Stimulated activated CD4-positive, alpha-beta T cell treated with anti-CD3 and anti-CD28 coated beads, TNF-alpha, amount 100 ng/mL, for 1 hour (primary cell): ENCODE results near the gene ZNF75A.

Experiments
- DNase-seq, 3 donors: peaks; one replicate each; pipeline ENCODE4 v3.0.0-alpha.2; 2020; ENCODE audit warnings: low read depth in 3 of 3, low spot score in 1 of 3

Gene ZNF75A

GRCh38 chr16:3285131-3285530 is 20.2 kb upstream of the ZNF75A start:
- DNase-seq: no peak

- DNase-seq: no peak
Observed at GRCh38 chr16:3289998-3290673, 15.2 kb upstream of the ZNF75A start.

GRCh38 chr16:3292604-3293003 is 12.7 kb upstream of the ZNF75A start:
- DNase-seq: no peak

GRCh38 chr16:3295209-3295608 is 10.1 kb upstream of the ZNF75A start:
- DNase-seq: no peak

- no peak for DNase-seq
Observed at GRCh38 chr16:3295783-3296182, 9.5 kb upstream of the ZNF75A start.

- DNase-seq: no peak
Observed at GRCh38 chr16:3304370-3304769, 927 bp upstream of the ZNF75A start.

- no peak for DNase-seq
Observed at GRCh38 chr16:3306078-3306477, 781 bp downstream of the ZNF75A start.

GRCh38 chr16:3311496-3311895 is 6.2 kb downstream of the ZNF75A start:
- no peak for DNase-seq

- no peak for DNase-seq
Observed at GRCh38 chr16:3317315-3317999, 12.2 kb downstream of the ZNF75A start.

- DNase-seq: no peak
Observed at GRCh38 chr16:3321816-3322215, 16.5 kb downstream of the ZNF75A start.

GRCh38 chr16:3327514-3327913 is 22.2 kb downstream of the ZNF75A start:
- no peak for DNase-seq

- no peak for DNase-seq
Observed at GRCh38 chr16:3328104-3328503, 22.8 kb downstream of the ZNF75A start.

- DNase-seq: no peak
Observed at GRCh38 chr16:3328643-3329042, 23.3 kb downstream of the ZNF75A start.

GRCh38 chr16:3346041-3346440 is 40.7 kb downstream of the ZNF75A start:
- no peak for DNase-seq

- DNase-seq: no peak
Observed at GRCh38 chr16:3347586-3347985, 42.3 kb downstream of the ZNF75A start.

- DNase-seq: no peak
Observed at GRCh38 chr16:3348547-3349167, 43.4 kb downstream of the ZNF75A start.

- no peak for DNase-seq
Observed at GRCh38 chr16:3349175-3349574, 43.9 kb downstream of the ZNF75A start.

- DNase-seq: no peak
Observed at GRCh38 chr16:3355589-3355988, 50.3 kb downstream of the ZNF75A start, which contains the start of gene OR2C1. OR2C1 (plus strand) TSS chr16:3355889; CDS start chr16:3355941, 52 bp downstream.

GRCh38 chr16:3356118-3356517 is 50.8 kb downstream of the ZNF75A start:
- DNase-seq: no peak

- DNase-seq: no peak
Observed at GRCh38 chr16:3358871-3359270, 53.6 kb downstream of the ZNF75A start.

GRCh38 chr16:3362931-3363330 is 57.6 kb downstream of the ZNF75A start:
- no peak for DNase-seq

- DNase-seq: no peak
Observed at GRCh38 chr16:3363793-3364192, 58.5 kb downstream of the ZNF75A start.
